ENCODE data around the gene LY6G5C. TPM values are rescaled to one million over a fixed set of nuclear protein-coding genes. Genes with fewer than 3 reads are reported as not detected.

The LY6G5C gene
- total and polyA plus RNA-seq, 9 of the 15 experiments (the other 6 are each of a cell fraction or from before 2014, with no cell fraction given) = 0.10 to 0.67 (median 0.46) TPM; not detected in 4

- Histone ChIP-seq H3K27me3 (ENCODE audit: control insufficient read depth in 2 of 2, insufficient read depth in 2 of 2, low read length in 2 of 2) (no peaks in the 10 kb centered on the region), H3K4me3 (no peak within 1 kb of the TSS), H3K4me1 (replicated peaks in 1 of 2; ENCODE audit: control insufficient read depth in 2 of 2, insufficient read depth in 2 of 2, low read length in 2 of 2) (peaks cover 35 to 46% of the 10 kb centered on the region in 2 experiments), H3K4me2 (ENCODE audit: insufficient read depth, low read length) (peak within 1 kb of the TSS; percentile 2; the same call in 1 of the 2 replicates), H3K9me3 (replicated peaks; ENCODE audit: control insufficient read depth, insufficient read depth, low read depth, low read length) (no peaks in the 10 kb centered on the region), H3K27ac (ENCODE audit: extremely low read depth, low read depth, low read length) (no peak within 1 kb of the TSS), H3K36me3 (ENCODE audit: control insufficient read depth, insufficient read depth, low read length) (peaks cover 23% of the 10 kb centered on the region; the same call in 2 of the 3 replicates), H3K9ac (ENCODE audit: insufficient read depth in 1 of 2, low read depth in 2 of 2, low read length in 2 of 2) (peak within 1 kb of the TSS in 1 of 2 experiments; percentile 79; a peak in 2 of 4 replicates), H4K20me1 (replicated peaks; ENCODE audit: control insufficient read depth, insufficient read depth, low read length) (no peaks in the 10 kb centered on the region), H2AFZ (ENCODE audit: low read depth, low read length) (peak within 1 kb of the TSS; percentile 44), H3K79me2 (ENCODE audit: control insufficient read depth, insufficient read depth, low read length) (no peaks in the 10 kb centered on the region), H3K9me1 (ENCODE audit: control insufficient read depth, insufficient read depth, low read length) (peaks cover 5% of the 10 kb centered on the region)
- no TSS peak for BruUV-seq (replicated peaks)
- FAIRE-seq (no peak), ATAC-seq (peak; percentile 5; the same call in 2 of the 3 replicates), DNase-seq (ENCODE audit: extremely low read depth in 1 of 4, low spot score in 3 of 4) (peak in 2 of 4 experiments; percentile 58 to 71)
- WGBS (ENCODE audit: insufficient coverage, low coverage, missing lambda C conversion rate) = 60% methylated on average over 46 of the region's 46 CpGs
- ChIA-PET CTCF (ENCODE audit: low intra/inter-chr PET ratio) (no interaction called here), POLR2A (interaction anchor here (0.5 to 15.0 kb wide), 21 partner anchors 12 to 478 kb away, joined by 3 to 236 read pairs (median 4); partner anchors contain the start of genes ABHD16A, C6orf47, CLIC1 and CSNK2B)
- intact Hi-C loops (cut with micrococcal nuclease) (no loop called here), in situ Hi-C loops (cut with MboI) (no loop called here)
- TF ChIP-seq TEAD1 (CRISPR knock-in tag; IDR thresholded peaks at IDR 0.05) (0 out of 4 replicates have a peak, but pooled peaks of 1 of the 2 experiments have one; percentile 50), POU5F1 (IDR thresholded peaks at IDR 0.05; ENCODE audit: borderline replicate concordance, low read depth, low read length, partially characterized antibody) (no peak), ZNF76 (CRISPR knock-in tag; IDR thresholded peaks at IDR 0.05; ENCODE audit: borderline replicate concordance) (no peak), MAX (CRISPR knock-in tag; IDR thresholded peaks at IDR 0.05) (peak; percentile 46; the same call in 1 of the 2 replicates), CBFA2T3 (IDR thresholded peaks at IDR 0.05) (peak; percentile 50), ZFX (CRISPR knock-in tag; IDR thresholded peaks at IDR 0.05) (0 out of 2 replicates have a peak, but pooled peaks have one; percentile 43), BCL6 (CRISPR knock-in tag; IDR thresholded peaks at IDR 0.05) (no peak), THAP12 (CRISPR knock-in tag; IDR thresholded peaks at IDR 0.05) (peak; percentile 66; the same call in 1 of the 2 replicates), HINFP (tag; conservative IDR thresholded peaks at IDR 0.05; ENCODE audit: low read depth) (no peak), RBBP5 (IDR thresholded peaks at IDR 0.05; ENCODE audit: borderline replicate concordance, insufficient read depth, low read length, poor library complexity, severe bottlenecking) (peak; percentile 13), MYBL2 (IDR thresholded peaks at IDR 0.05; ENCODE audit: low read depth) (no peak), MYBL2 (CRISPR knock-in tag; IDR thresholded peaks at IDR 0.05; ENCODE audit: borderline replicate concordance) (no peak), ZNF77 (CRISPR knock-in tag; IDR thresholded peaks at IDR 0.05) (no peak), ETV6 (IDR thresholded peaks at IDR 0.05; ENCODE audit: borderline replicate concordance in 1 of 2, low read depth in 2 of 2, low read length in 1 of 2) (no peak), ETV6 (CRISPR knock-in tag; IDR thresholded peaks at IDR 0.05; ENCODE audit: borderline replicate concordance) (no peak), ZC3H11A (IDR thresholded peaks at IDR 0.05; ENCODE audit: low read depth, low read length) (no peak), PCBP1 (IDR thresholded peaks at IDR 0.05; ENCODE audit: low read depth, low read length, poor library complexity, severe bottlenecking) (peak; percentile 59)
These were observed 42.5 kb upstream of the LY6G5C start, which contains the start of gene MPIG6B for GRCh38 chr6:31723245-31723979. MPIG6B (plus strand) TSS chr6:31723373; CDS start chr6:31723384, 11 bp downstream.
